ENCODE data around the gene ETS2. TPM values are rescaled to one million over a fixed set of nuclear protein-coding genes. Genes with fewer than 3 reads are reported as not detected.

ETS2 gene
- total RNA-seq, 1 experiment from 2014 or later = 35.3 TPM

DNA sequence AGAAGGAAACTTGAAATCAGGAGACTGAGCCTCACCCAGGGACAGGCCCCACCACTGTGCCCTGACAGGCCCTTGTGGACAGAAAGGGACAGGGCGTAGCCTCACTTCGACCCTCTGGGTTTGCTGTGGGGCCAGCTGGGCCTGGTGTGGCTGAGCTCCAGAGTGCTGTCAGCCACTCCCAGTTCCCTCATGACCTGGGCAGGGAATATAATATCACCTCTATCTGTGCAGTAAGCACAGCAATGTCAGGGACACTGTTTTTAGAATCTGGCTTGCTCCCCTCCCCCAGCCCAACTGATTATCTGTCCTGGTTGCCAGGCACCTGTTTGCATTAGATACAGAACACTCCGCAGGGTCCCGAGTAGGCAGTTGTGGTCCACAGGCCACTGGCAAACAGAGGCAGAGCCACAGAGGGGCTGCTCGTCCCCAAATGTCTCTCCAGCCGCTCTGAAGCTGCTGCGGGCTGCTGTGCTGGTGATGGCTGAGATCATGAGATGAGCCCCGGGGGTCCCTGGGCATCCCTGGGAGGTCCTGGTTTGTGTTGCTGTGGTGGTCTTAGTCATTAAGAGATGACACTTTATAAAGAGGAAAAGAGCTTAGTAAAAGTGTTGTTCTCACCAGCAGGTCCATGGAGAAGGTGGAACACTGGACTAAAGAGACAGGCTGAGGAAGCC, 51.6 kb downstream of the ETS2 start:
- Mint-ChIP-seq H3K36me3 (ENCODE audit: insufficient read depth in 1 of 3, low read depth in 3 of 3) (no peaks in the 10 kb centered on the region), H3K9me3 (no peaks in the 10 kb centered on the region), H3K27me3 (ENCODE audit: low read depth) (peaks cover 3% of the 10 kb centered on the region; the same call in 1 of the 2 replicates), H3K4me3 (no peak overlapping the region), H3K27ac (no peak overlapping the region), H3K4me1 (peaks cover 0 to 6% of the 10 kb centered on the region in 2 experiments; a peak in 2 of 4 replicates)
- H3K18ac ChIP-seq (ENCODE audit: insufficient read length, low read depth, low read length) = no peak overlapping the region
- TF ChIP-seq, protein P1, sequence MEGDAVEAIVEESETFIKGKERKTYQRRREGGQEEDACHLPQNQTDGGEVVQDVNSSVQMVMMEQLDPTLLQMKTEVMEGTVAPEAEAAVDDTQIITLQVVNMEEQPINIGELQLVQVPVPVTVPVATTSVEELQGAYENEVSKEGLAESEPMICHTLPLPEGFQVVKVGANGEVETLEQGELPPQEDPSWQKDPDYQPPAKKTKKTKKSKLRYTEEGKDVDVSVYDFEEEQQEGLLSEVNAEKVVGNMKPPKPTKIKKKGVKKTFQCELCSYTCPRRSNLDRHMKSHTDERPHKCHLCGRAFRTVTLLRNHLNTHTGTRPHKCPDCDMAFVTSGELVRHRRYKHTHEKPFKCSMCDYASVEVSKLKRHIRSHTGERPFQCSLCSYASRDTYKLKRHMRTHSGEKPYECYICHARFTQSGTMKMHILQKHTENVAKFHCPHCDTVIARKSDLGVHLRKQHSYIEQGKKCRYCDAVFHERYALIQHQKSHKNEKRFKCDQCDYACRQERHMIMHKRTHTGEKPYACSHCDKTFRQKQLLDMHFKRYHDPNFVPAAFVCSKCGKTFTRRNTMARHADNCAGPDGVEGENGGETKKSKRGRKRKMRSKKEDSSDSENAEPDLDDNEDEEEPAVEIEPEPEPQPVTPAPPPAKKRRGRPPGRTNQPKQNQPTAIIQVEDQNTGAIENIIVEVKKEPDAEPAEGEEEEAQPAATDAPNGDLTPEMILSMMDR (conservative IDR thresholded peaks at IDR 0.05) = 0 out of 3 replicates have a peak, but pooled peaks have one; percentile 10
- H4K91ac ChIP-seq (ENCODE audit: insufficient read length, low read depth, low read length) = no peak overlapping the region
- H2BK120ac ChIP-seq (ENCODE audit: low read depth, low read length, poor library complexity, severe bottlenecking) = no peak overlapping the region
- no peak overlapping the region for H3K27ac ChIP-seq (ENCODE audit: insufficient read length, low read depth, low read length)
- H3T11ph ChIP-seq (ENCODE audit: low read length) = no peak overlapping the region
- no peak overlapping the region; the same call in 1 of the 2 replicates for H3K14ac ChIP-seq (ENCODE audit: insufficient read depth, low read length)
- H3K23ac ChIP-seq (ENCODE audit: insufficient read length, low read depth, low read length) = no peak overlapping the region
- H3K79me1 ChIP-seq (ENCODE audit: insufficient read depth, low read depth, low read length, poor library complexity, severe bottlenecking) = no peaks in the 10 kb centered on the region
- WGBS (ENCODE audit: extremely low coverage, insufficient read length, low lambda C conversion rate) = no CpG with 5 or more reads among the region's 8 CpGs
- no peak overlapping the region for H3K4me2 ChIP-seq (ENCODE audit: insufficient read depth, insufficient read length, low read length)
- H4K8ac ChIP-seq (replicated peaks; ENCODE audit: insufficient read length, low read depth, low read length) = no peak overlapping the region
- no peaks in the 10 kb centered on the region for H3K79me2 ChIP-seq (ENCODE audit: insufficient read depth, low read length)
- no peaks in the 10 kb centered on the region for H3K4me1 ChIP-seq (ENCODE audit: insufficient read depth, low read length)
- no peaks in the 10 kb centered on the region for H3K23me2 ChIP-seq (ENCODE audit: insufficient read length, low read depth, low read length, poor library complexity, severe bottlenecking)
- H2BK12ac ChIP-seq (ENCODE audit: insufficient read length, low read depth, low read length) = no peak overlapping the region
- H4K5ac ChIP-seq (ENCODE audit: insufficient read length, low read depth, low read length) = no peak overlapping the region
- no peaks in the 10 kb centered on the region for H4K20me1 ChIP-seq (ENCODE audit: control insufficient read depth, insufficient read depth, insufficient read length)
- H3K9me3 ChIP-seq (ENCODE audit: control insufficient read depth, low read depth, low read length) = no peaks in the 10 kb centered on the region
- no peak overlapping the region for H3K4ac ChIP-seq (ENCODE audit: low read depth, low read length)
- no peak for DNase-seq
- no peak overlapping the region for H2AK5ac ChIP-seq (ENCODE audit: insufficient read length, low read length)
- H2BK5ac ChIP-seq (ENCODE audit: insufficient read length, low read length) = no peak overlapping the region
- H2BK15ac ChIP-seq (ENCODE audit: low read depth, low read length) = no peak overlapping the region
- no peaks in the 10 kb centered on the region for H3K27me3 ChIP-seq (ENCODE audit: insufficient read depth, low read length)
- no peak overlapping the region for H2BK20ac ChIP-seq (ENCODE audit: low read depth, low read length, poor library complexity, severe bottlenecking)
- no peak overlapping the region for H3K56ac ChIP-seq (ENCODE audit: insufficient read length, low read depth, low read length)
- no peak overlapping the region for H3K9ac ChIP-seq (ENCODE audit: extremely low read depth, insufficient read length, low read length)
- H2AFZ ChIP-seq (ENCODE audit: low read length) = no peak overlapping the region

Measured in H9 (cell line).